Stimulated activated CD4-positive, alpha-beta T cell treated with anti-CD3 and anti-CD28 coated beads, TNF-alpha, amount 100 ng/mL, for 4 hours (primary cell): ENCODE data around the gene METTL9.
"Not testable (repeated sequence)": the region's sequence is repeated elsewhere in the genome, so short reads cannot be mapped to it uniquely, and the experiment has no call there.

ENCODE experiments used
- DNase-seq, 3 experiments: peaks; one replicate each; pipeline ENCODE4 v3.0.0-alpha.2; 2020; ENCODE audit warnings: low read depth in 3 of 3

METTL9 gene

DNA sequence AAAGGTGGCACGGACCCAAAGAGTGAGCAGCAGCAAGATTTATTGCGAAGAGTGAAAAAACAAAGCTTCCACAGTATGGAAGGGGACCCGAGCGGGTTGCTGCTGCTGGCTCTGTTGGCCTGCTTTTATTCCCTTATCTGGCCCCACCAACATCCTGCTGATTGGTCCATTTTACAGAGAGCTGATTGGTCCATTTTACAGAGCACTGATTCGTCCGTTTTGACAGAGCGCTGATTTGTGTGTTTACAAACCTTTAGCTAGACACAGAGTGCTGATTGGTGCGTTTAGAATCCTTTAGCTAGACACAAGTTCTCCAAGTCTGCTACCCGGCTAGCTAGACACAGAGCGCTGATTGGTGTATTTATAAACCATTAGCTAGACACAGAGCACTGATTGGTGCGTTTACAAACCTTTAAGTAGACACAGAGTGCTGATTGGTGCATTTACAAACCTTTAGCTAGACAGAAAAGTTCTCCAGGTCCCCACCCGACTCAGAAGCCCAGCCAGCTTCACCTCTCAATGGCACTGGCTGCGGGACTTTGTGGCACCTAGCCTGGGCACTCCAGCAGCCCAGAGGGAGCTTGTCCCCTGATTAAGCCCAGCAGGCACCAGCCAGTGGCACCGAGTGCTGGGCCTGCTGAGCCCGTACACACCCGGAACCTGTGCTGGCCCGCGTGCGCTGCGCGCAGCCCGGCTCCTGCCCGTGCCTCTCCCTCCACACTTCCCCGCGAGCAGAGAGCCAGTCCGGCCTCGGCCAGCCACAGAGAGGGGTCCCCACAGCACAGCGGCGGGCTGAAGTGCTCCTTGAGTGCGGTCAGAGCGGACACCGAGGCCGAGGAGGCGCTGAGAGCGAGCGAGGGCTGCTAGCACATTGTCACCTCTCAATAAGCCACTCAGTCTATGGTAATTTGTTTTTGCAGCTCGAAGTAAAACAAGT, 37.9 kb downstream of the METTL9 start:
- DNase-seq: no peak

GRCh38 chr16:21638573-21638975, 39.2 kb downstream of the METTL9 start:
- no peak for DNase-seq

DNA sequence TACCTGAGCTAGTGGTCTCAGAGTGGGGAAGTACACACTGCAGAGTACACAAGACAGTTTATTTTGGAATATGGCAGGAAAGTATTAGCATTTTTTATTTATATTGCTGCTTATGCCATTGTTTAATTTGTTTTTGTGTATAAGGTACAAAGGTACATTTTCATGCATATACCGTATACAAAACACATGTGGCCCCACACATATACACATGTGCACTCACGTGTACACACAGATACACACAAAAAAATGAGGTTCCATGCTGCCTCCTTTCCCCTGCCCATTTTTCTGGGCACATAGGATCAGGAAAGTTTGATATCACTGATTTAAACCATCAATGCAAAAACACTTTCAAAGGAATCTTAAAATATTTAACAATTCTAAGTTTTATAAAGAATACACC, 40.1 kb downstream of the METTL9 start:
- DNase-seq: no peak

GRCh38 chr16:21641916-21642315, 42.5 kb downstream of the METTL9 start:
- no peak for DNase-seq

GRCh38 chr16:21642861-21643260, 43.5 kb downstream of the METTL9 start:
- DNase-seq: no peak

DNA sequence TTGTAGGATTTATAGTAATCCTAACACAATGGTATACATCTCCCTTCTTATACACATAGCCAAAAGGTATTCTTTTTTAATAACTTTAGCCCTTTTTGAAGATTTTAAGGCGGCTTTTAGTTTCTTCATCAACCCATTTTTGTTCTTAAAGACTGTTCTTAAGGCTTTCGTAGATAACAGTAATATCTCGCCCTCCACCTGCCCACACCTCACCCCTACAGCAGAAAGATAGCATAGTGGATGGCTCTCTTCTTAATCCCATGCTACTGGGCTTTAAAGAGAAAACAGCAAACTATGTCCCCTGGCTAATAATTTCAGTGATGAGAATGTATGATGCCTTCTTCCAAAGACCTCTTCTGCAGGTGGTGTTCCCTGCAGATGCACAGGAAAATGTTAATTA, 44.4 kb downstream of the METTL9 start:
- DNase-seq: no peak

GRCh38 chr16:21644674-21645073, 45.3 kb downstream of the METTL9 start:
- DNase-seq: no peak

DNA sequence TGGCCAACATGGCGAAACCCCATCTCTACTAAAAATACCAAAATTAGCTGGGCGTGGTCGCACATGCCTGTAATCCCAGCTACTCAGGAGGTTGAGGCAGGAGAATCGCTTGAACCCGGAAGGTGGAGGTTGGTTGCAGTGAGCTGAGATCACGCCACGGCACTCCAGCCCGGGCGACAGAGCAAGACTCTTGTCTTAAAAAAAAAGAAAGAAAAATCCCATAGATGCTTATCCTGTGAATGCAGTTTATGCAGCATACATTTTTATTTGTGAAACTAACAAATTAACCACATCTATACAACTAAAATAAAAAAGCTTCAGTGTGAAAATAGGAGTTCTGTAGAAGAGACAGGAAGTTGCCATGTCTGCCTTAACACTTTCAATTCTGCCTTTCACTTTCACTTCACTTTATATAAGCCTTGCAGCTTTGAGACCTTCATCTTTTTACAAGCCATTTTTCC, 45.9 kb downstream of the METTL9 start:
- no peak for DNase-seq

- no peak for DNase-seq
Measured at GRCh38 chr16:21646091-21646490, 46.7 kb downstream of the METTL9 start.

- peak; percentile 21 to 54 (median 40) for DNase-seq
Measured at GRCh38 chr16:21646721-21647561, 47.6 kb downstream of the METTL9 start.

- no peak for DNase-seq
Measured at GRCh38 chr16:21647562-21648164, 48.3 kb downstream of the METTL9 start.

DNA sequence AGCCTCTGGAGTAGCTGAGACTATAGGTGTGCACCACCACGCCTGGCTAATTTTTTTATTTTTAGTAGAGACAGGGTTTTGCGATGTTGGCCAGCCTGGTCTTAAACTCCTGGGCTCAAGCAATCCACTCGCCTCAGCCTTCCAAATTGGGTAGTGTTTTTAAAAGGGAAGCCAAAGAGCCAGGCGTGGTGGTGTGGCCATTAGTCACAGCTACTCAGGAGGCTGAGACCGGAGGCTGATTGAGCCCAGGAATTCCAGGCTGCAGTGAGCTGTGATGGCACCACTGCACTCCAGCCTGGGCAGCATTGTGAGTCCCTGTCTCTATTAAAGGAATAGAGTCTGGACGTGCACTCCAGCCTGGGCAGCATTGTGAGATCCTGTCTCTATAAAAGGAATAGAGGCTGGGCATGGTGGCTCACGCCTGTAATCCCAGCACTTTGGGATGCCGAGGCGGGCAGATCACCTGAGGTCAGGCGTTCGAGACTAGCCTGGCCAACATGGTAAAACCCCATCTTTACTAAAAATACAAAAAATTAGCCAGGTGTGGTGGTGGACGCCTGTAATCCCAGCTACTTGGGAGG, 50.5 kb downstream of the METTL9 start:
- not testable (repeated sequence) for DNase-seq

GRCh38 chr16:21650521-21650920, 51.1 kb downstream of the METTL9 start:
- DNase-seq: no peak

GRCh38 chr16:21651515-21651914, 52.1 kb downstream of the METTL9 start:
- DNase-seq: no peak

GRCh38 chr16:21652453-21652852, 53.1 kb downstream of the METTL9 start, which contains the start of gene IGSF6:
TSS of gene IGSF6 (minus strand) at chr16:21652608. CDS start at chr16:21652598, 10 bp downstream.
- no peak for DNase-seq

- no peak for DNase-seq
Measured at GRCh38 chr16:21653571-21653970, 54.2 kb downstream of the METTL9 start.

- no peak for DNase-seq
Measured at GRCh38 chr16:21654466-21654865, 55.1 kb downstream of the METTL9 start.

DNA sequence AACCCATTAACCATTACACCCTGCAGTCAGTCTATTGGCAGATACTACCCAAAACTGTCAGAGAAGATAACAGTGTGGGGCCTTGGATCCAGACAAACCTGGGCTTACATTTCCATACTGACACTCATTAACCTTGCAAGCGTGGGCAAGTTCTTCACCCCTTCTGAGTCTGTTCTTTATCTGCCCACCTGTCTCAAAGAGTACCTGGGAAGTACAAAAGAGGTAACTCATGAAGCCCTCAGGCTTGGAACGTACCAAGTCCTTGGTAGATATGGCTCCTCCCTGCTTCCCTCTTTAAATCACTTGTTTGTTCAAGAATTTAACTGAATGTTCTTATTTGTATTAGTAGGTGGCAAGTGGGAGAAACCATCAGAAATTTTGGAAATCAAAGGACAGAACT, 55.5 kb downstream of the METTL9 start:
- DNase-seq: no peak

DNA sequence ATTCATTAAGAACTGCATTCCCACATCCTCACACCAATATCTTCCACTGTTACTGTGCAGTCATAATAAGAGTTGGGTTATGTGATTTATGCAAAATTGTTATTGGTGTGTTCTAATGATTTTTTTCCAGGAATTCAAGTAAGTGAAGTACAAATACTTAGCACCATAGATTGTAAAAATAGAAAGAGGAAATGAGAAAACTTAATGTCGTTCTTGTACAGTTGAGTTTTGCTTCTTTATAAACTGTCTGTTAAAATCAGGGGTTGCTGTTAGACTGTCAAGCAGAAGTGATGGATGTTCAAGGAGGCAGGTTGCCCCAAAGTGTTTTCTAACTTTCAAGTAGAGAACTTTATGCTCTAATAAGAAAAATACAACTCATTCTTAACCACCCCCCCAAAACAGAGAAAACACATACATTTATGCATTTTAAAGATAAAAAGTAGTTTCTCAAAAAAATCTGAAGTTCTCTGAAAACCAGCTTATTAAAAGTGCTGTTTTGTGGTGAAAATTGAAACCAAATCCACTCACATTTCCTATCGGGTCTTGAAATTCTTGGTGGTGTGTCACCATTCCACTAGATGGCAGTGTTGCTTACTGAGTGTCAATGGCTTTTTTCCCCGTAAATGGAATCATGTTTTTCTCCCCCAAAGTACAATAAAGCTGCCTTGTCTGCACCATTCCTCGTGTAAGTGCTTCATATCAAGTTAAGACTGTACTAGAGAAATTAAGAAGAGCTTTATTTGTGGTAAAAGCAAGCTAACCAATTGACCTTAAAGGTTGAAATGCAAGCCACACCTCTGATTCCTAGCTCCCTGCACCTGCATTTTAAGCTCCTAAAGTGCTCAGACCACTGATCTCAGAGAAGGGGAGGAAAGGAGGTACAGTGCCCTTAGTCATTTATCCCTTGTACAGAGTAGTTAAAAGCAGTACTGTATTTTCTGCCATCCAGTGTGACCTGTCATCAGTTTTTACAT, 57.7 kb downstream of the METTL9 start:
- peak in 1 of 3 experiments; percentile 19 for DNase-seq

- DNase-seq: no peak
Measured at GRCh38 chr16:21659124-21659523, 59.7 kb downstream of the METTL9 start.
